OCI-LY7 (cell line): Measurements from ENCODE around the gene PRADC1. TPM values are rescaled to one million over a fixed set of nuclear protein-coding genes. Genes with fewer than 3 reads are reported as not detected.

Experiments used
- BruUV-seq: library from RNA; stranded (reverse); fragments of 400-500 nt; replicated peaks from 2 replicates; lab custom pipeline; 2021; lab: Mats Ljungman, UMichigan
- CTCF ChIA-PET: fragments of 300-600 bp; sonication (Branson Sonifier 250); formaldehyde crosslinking; loops from one replicate; lab custom pipeline; 2022; ENCODE audit warnings: antibody characterized with exemption; ENCODE audit not compliant: unreplicated experiment; lab: Charles Lee
- POLR2A ChIA-PET: fragments of 300-600 bp; sonication (Branson Sonifier 250); formaldehyde crosslinking; loops from one replicate; lab custom pipeline; 2022; ENCODE audit warnings: antibody characterized with exemption; lab: Charles Lee
- DNase-seq: peaks from one replicate; pipeline ENCODE4 v3.0.0-alpha.2; 2015; ENCODE audit warnings: low spot score
- H2AFZ ChIP-seq: fragments of 200-600 bp; sonication (generic), shearing (Covaris generic); 2 replicates; pipeline ENCODE4 v1.6.1; 2014; ENCODE audit warnings: mild to moderate bottlenecking, antibody characterized with exemption, low read length, moderate library complexity
- H3K27ac ChIP-seq: fragments of 200-600 bp; sonication (generic); 2 replicates; pipeline ENCODE4 v1.5.1; 2014; ENCODE audit warnings: mixed run types, low read depth, mild to moderate bottlenecking, moderate library complexity, low read length, inconsistent platforms; ENCODE audit not compliant: poor library complexity, severe bottlenecking
- H3K36me3 ChIP-seq: fragments of 200-600 bp; sonication (generic); 2 replicates; pipeline ENCODE4 v1.6.1; 2014; ENCODE audit warnings: mild to moderate bottlenecking, antibody characterized with exemption, low read length, moderate library complexity, mixed read lengths; ENCODE audit not compliant: insufficient read depth
- H3K4me1 ChIP-seq: fragments of 200-600 bp; sonication (generic); 2 replicates; pipeline ENCODE4 v1.5.1; 2014; ENCODE audit warnings: mild to moderate bottlenecking, low read length; ENCODE audit not compliant: insufficient read depth, poor library complexity, severe bottlenecking
- H3K4me2 ChIP-seq: fragments of 200-600 bp; sonication (generic); 2 replicates; pipeline ENCODE4 v1.6.1; 2014; ENCODE audit warnings: mild to moderate bottlenecking, low read length
- H3K4me3 ChIP-seq: fragments of 200-600 bp; sonication (generic); 2 replicates; pipeline ENCODE4 v1.5.1; 2014; ENCODE audit warnings: mild to moderate bottlenecking, low read depth, low read length; ENCODE audit not compliant: poor library complexity, severe bottlenecking
- H3K79me2 ChIP-seq: fragments of 200-600 bp; sonication (generic); 2 replicates; pipeline ENCODE4 v1.6.1; 2016; ENCODE audit warnings: low read depth, mild to moderate bottlenecking, low read length, moderate library complexity, mixed read lengths; ENCODE audit not compliant: insufficient read depth
- H3K9me2 ChIP-seq: fragments of 200-600 bp; sonication (generic); 2 replicates; pipeline ENCODE4 v1.6.1; 2016; ENCODE audit warnings: mild to moderate bottlenecking, low read length, mixed read lengths; ENCODE audit not compliant: insufficient read depth
- H3K9me3 ChIP-seq: fragments of 200-600 bp; sonication (generic); 2 replicates; pipeline ENCODE4 v1.6.1; 2014; ENCODE audit warnings: mild to moderate bottlenecking, mixed run types, low read length, mixed read lengths
- H4K20me1 ChIP-seq: fragments of 200-600 bp; sonication (generic); 2 replicates; pipeline ENCODE4 v1.6.1; 2014; ENCODE audit warnings: mild to moderate bottlenecking, antibody characterized with exemption, low read length, moderate library complexity, mixed read lengths; ENCODE audit not compliant: insufficient read depth
- EZH2phosphoT487 ChIP-seq: fragments of 200-600 bp; sonication (generic); IDR thresholded peaks from 2 replicates; pipeline ENCODE4 v1.6.1; 2018; ENCODE audit warnings: low read depth, borderline replicate concordance, mild to moderate bottlenecking, mixed run types, antibody characterized with exemption, low read length, moderate library complexity, mixed read lengths
- intact Hi-C: fragments of 100-400 bp; cut with micrococcal nuclease; formaldehyde crosslinking; loops from one replicate; pipeline ENCODE4 v1.10.0; 2022; ENCODE audit not compliant: unreplicated experiment
- total RNA-seq, 2 experiments: library from RNA; depleted of rRNA in 1 of 2; stranded (reverse); fragments of >200 nt in 1 of 2; shearing (Covaris generic) in 1 of 2; gene quantifications; 2 replicates each; pipeline ENCODE4 v1.2.3, GENCODE V29; 2014 to 2022
- TF ChIP-seq, protein P1 (sequence below): fragments of 200-600 bp; sonication (generic); conservative IDR thresholded peaks from 2 replicates; pipeline ENCODE4 v1.5.1; 2014; ENCODE audit warnings: mild to moderate bottlenecking, antibody characterized with exemption, low read length, moderate library complexity, mixed read lengths

The PRADC1 gene
- total RNA-seq, 2 experiments from 2014 or later = 23.0 to 25.9 TPM

DNA sequence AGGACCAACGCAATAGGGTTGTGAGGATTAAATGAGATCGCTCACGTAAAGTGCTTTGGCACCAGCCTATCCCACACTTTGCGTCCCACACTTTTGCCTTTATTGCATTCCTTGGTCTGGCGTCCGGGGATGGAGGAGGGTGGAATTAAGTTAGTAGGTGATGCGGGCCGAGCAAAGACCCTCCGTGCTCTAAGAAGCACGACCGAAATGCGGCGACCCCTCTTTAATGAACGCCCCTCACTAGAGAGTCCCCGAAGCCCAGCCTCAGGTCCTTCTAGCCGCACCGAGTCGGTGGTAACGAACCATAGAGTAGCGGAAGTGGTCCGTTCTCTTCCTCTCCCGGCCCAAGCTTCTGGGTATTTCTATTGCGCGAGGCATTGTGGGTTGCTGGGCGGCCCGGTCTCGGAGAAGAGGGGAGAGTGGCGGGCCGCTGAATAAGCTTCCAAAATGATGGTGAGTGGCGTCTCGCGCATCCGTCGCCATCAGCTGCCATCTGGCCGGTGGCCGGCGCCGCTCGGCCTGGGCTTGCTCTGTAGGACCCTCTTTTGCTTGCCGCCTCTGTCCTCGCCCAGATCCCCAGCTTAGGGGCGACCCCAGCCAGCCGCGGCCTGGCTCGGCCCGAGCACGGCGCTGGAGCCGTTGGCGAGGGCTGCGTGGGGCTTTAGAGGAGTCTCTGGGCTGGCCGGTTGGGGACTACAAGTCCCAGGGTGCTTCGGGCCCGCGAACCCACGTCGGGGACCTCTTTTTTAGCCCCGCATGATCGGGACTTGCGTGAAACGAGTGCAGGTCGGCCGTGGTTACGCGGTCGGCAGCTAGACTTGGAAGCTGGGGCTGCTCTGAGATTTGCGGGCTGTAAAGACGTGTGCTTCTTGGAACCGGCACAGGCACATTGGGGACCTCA is 1.1 kb upstream of the PRADC1 start, which contains the start of gene CCT7:
Gene CCT7, plus strand, starts transcription at position 377 of the 901 bp plus-strand sequence. Its CDS starts 71 bp downstream, at position 448.
- Histone ChIP-seq H3K9me2 (no peaks in the 10 kb centered on the region), H3K36me3 (peaks cover 52% of the 10 kb centered on the region), H3K4me3 (peak within 1 kb of the TSS; percentile 93), H3K79me2 (peaks cover 51% of the 10 kb centered on the region), H3K4me1 (peaks cover 27% of the 10 kb centered on the region), H3K9me3 (no peaks in the 10 kb centered on the region), H3K4me2 (peak within 1 kb of the TSS; percentile 95), H3K27ac (peak within 1 kb of the TSS; percentile 78), H4K20me1 (peaks cover 31% of the 10 kb centered on the region), H2AFZ (peak within 1 kb of the TSS; percentile 68; the same call in 1 of the 2 replicates)
- DNase-seq = peak; percentile 94
- intact Hi-C loops = loop anchor here (1.0 to 2.0 kb wide), 4 partner anchors 20 to 1221 kb away; partner anchors contain the start of genes ALMS1, FBXO41, INO80B and SMYD5
- TF ChIP-seq, protein P1, sequence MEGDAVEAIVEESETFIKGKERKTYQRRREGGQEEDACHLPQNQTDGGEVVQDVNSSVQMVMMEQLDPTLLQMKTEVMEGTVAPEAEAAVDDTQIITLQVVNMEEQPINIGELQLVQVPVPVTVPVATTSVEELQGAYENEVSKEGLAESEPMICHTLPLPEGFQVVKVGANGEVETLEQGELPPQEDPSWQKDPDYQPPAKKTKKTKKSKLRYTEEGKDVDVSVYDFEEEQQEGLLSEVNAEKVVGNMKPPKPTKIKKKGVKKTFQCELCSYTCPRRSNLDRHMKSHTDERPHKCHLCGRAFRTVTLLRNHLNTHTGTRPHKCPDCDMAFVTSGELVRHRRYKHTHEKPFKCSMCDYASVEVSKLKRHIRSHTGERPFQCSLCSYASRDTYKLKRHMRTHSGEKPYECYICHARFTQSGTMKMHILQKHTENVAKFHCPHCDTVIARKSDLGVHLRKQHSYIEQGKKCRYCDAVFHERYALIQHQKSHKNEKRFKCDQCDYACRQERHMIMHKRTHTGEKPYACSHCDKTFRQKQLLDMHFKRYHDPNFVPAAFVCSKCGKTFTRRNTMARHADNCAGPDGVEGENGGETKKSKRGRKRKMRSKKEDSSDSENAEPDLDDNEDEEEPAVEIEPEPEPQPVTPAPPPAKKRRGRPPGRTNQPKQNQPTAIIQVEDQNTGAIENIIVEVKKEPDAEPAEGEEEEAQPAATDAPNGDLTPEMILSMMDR = no peak
- TF ChIP-seq EZH2phosphoT487 = no peak
- ChIA-PET CTCF (no interaction called here), POLR2A (interaction anchor here (0.5 to 2.8 kb wide), 13 partner anchors 10 to 162 kb away, joined by 3 to 10 read pairs (median 4); partner anchors contain the start of genes FBXO41 and SMYD5)
- BruUV-seq = TSS peak; percentile 72

DNA sequence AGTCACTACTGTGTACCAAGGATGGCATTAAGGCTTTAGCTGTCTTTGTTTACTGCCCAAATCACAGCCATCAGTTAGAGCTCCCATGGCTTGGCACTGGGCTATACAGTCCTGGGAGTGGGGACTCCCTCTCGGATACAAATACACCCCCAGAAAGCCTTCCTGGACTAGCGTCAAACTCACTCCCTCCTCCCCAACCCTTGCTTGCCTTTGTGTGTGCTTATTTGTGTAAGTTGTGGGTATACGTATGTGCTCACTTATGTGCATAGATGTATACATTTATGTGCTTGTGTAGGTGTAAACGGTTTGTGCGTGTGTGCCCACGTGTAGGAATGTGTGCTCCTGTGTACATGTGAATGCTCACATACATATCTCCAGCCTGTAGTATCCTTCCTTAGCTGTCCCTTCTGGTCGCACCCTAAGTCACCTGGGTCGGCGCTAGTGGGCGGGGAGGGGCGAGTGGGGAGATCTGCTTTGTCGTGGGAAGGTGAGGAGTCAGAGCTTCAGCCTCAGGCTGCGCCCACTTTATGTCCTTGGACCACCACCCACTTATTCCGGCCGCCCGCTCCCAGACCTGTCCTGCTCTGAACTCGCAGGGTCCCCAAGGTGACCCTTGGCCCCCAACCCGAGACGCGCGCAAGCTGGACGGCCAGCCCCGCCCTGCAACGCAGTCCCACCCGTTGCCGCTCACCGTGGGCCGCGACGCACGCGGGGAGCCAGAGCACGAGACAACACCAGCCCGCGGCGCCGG is 461 bp downstream of the PRADC1 start:
- DNase-seq = peak; percentile 53
- peak overlapping the region; percentile 68; the same call in 1 of the 2 replicates for H2AFZ ChIP-seq
- peaks cover 35% of the 10 kb centered on the region for H3K79me2 ChIP-seq
- H3K36me3 ChIP-seq = peaks cover 52% of the 10 kb centered on the region
- ChIA-PET POLR2A (interaction anchor here (0.5 to 2.8 kb wide), 12 partner anchors 8 to 967 kb away, joined by 3 to 10 read pairs (median 4); partner anchors contain the start of genes ALMS1 and FBXO41), CTCF (interaction anchor here (1.5 kb wide), 2 partner anchors 19 to 20 kb away, joined by 3 to 5 read pairs; no protein-coding TSS in a partner anchor)
- TSS peak; percentile 61 for BruUV-seq
- no peak for TF ChIP-seq EZH2phosphoT487
- TF ChIP-seq, protein P1 = peak; percentile 58
- H3K4me3 ChIP-seq = peak overlapping the region; percentile 93
- peak overlapping the region; percentile 97 for H3K4me2 ChIP-seq
- H3K9me3 ChIP-seq = no peaks in the 10 kb centered on the region
- intact Hi-C loops = no loop called here
- H3K4me1 ChIP-seq = peaks cover 26% of the 10 kb centered on the region
- H4K20me1 ChIP-seq = peaks cover 23% of the 10 kb centered on the region
- H3K9me2 ChIP-seq = no peaks in the 10 kb centered on the region
- peak overlapping the region; percentile 43 for H3K27ac ChIP-seq
